A204.1 (cell line): Measurements from ENCODE around the gene LTBP1.
"Not testable (repeated sequence)": the region's sequence is repeated elsewhere in the genome, so short reads cannot be mapped to it uniquely, and the experiment has no call there.

ENCODE experiments used
- FAIRE-seq: peaks from 2 replicates; lab custom pipeline; 2012; peaks lifted over from hg19 to GRCh38; lab: Jason Lieb, UNC

LTBP1 gene

GRCh38 chr2:33351781-33352180 lies 405.0 kb downstream of the LTBP1 start:
- FAIRE-seq: no peak

- FAIRE-seq: no peak
These were observed 408.2 kb downstream of the LTBP1 start for GRCh38 chr2:33354981-33355380.

- FAIRE-seq: no peak
These were observed 412.1 kb downstream of the LTBP1 start for GRCh38 chr2:33358878-33359277.

- no peak for FAIRE-seq
These were observed 416.9 kb downstream of the LTBP1 start for GRCh38 chr2:33363325-33364298.

GRCh38 chr2:33365264-33365970 lies 418.7 kb downstream of the LTBP1 start:
- FAIRE-seq: no peak

GRCh38 chr2:33366473-33366872 lies 419.7 kb downstream of the LTBP1 start:
- FAIRE-seq: no peak

- not testable (repeated sequence) for FAIRE-seq
These were observed 421.8 kb downstream of the LTBP1 start for GRCh38 chr2:33368524-33368923.

- no peak for FAIRE-seq
These were observed 422.4 kb downstream of the LTBP1 start for GRCh38 chr2:33369191-33369590.

GRCh38 chr2:33370636-33371265 lies 424.0 kb downstream of the LTBP1 start:
- FAIRE-seq: no peak

- no peak for FAIRE-seq
These were observed 424.7 kb downstream of the LTBP1 start for GRCh38 chr2:33371304-33372090.

- FAIRE-seq: peak; percentile 67
These were observed 426.3 kb downstream of the LTBP1 start for GRCh38 chr2:33372940-33373553.

- FAIRE-seq: no peak
These were observed 427.2 kb downstream of the LTBP1 start for GRCh38 chr2:33373986-33374385.

- no peak for FAIRE-seq
These were observed 428.3 kb downstream of the LTBP1 start for GRCh38 chr2:33375054-33375453.

GRCh38 chr2:33377048-33377447 lies 430.3 kb downstream of the LTBP1 start:
- no peak for FAIRE-seq

GRCh38 chr2:33378556-33379210 lies 431.9 kb downstream of the LTBP1 start:
- FAIRE-seq: no peak

- FAIRE-seq: no peak
These were observed 433.4 kb downstream of the LTBP1 start for GRCh38 chr2:33380001-33380609.

GRCh38 chr2:33380719-33381118 lies 434.0 kb downstream of the LTBP1 start:
- FAIRE-seq: no peak

- no peak for FAIRE-seq
These were observed 434.6 kb downstream of the LTBP1 start for GRCh38 chr2:33381301-33381858.

- no peak for FAIRE-seq
These were observed 437.3 kb downstream of the LTBP1 start for GRCh38 chr2:33383855-33384598.

GRCh38 chr2:33384599-33384961 lies 437.8 kb downstream of the LTBP1 start:
- no peak for FAIRE-seq
